AG09309 (cell line): ENCODE measurements around the gene HELZ.
"Not testable (repeated sequence)": the region's sequence is repeated elsewhere in the genome, so short reads cannot be mapped to it uniquely, and the experiment has no call there.

Experiments used
- DNase-seq: peaks from one replicate; pipeline ENCODE4 v3.0.0-alpha.2; 2010; ENCODE audit warnings: low read depth
- H3K4me3 ChIP-seq: 2 replicates; pipeline ENCODE4 v1.5.1; 2011; ENCODE audit warnings: mild to moderate bottlenecking, low read depth, low read length, moderate library complexity; ENCODE audit not compliant: control insufficient read depth
- TF ChIP-seq, protein P1 (sequence below): IDR thresholded peaks from 2 replicates; pipeline ENCODE4 v1.5.1; 2011; ENCODE audit warnings: mild to moderate bottlenecking, low read depth, low read length, inconsistent platforms; ENCODE audit not compliant: insufficient read depth, control insufficient read depth; ENCODE audit errors: missing control alignments

HELZ gene

DNA sequence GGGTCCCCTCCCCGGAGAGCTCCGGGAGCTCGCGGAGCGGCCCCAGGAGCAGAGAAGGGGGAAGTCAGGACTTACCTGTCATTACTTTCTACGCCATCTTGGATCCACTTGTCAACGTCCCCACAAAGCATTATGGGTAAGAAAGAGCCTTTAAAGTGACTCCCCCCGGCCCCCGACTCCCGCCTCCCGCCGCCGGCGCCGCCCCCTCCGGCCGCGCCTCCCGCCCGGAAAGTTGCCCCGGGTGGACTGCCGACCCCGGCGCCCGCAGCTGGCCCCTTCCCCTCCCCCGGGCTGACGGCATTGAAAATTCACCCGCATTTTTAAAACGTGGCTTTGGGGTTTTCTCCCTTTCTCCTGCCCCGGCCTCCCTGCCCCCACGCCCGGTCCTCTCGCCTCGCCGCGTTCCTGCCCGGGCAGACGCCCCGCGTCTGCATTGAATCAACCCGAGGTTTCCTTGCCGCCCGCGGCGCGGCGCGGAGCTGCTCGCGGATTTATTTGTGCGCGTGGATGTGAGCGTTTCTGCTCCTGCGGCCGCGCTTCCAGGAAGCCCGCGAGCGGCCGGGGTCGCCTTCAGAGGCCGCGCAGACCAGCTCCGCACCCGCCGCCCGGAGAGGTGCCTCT, at the start of gene HELZ:
Gene HELZ, minus strand, starts transcription at position 124 of the 621 bp plus-strand sequence. CDS start 26,392 bp downstream, outside the sequence.
- peak within 1 kb of the TSS; percentile 64 for H3K4me3 ChIP-seq
- TF ChIP-seq, protein P1, sequence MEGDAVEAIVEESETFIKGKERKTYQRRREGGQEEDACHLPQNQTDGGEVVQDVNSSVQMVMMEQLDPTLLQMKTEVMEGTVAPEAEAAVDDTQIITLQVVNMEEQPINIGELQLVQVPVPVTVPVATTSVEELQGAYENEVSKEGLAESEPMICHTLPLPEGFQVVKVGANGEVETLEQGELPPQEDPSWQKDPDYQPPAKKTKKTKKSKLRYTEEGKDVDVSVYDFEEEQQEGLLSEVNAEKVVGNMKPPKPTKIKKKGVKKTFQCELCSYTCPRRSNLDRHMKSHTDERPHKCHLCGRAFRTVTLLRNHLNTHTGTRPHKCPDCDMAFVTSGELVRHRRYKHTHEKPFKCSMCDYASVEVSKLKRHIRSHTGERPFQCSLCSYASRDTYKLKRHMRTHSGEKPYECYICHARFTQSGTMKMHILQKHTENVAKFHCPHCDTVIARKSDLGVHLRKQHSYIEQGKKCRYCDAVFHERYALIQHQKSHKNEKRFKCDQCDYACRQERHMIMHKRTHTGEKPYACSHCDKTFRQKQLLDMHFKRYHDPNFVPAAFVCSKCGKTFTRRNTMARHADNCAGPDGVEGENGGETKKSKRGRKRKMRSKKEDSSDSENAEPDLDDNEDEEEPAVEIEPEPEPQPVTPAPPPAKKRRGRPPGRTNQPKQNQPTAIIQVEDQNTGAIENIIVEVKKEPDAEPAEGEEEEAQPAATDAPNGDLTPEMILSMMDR: no peak
- DNase-seq: no peak

- H3K4me3 ChIP-seq: no peak overlapping the region
- TF ChIP-seq, protein P1: peak; percentile 86
- no peak for DNase-seq
These were observed 48.5 kb upstream of the HELZ start for GRCh38 chr17:67293251-67294203.

- DNase-seq: no peak
- TF ChIP-seq, protein P1: no peak
- H3K4me3 ChIP-seq: no peak overlapping the region
These were observed 45.8 kb upstream of the HELZ start for GRCh38 chr17:67290711-67291291.

DNA sequence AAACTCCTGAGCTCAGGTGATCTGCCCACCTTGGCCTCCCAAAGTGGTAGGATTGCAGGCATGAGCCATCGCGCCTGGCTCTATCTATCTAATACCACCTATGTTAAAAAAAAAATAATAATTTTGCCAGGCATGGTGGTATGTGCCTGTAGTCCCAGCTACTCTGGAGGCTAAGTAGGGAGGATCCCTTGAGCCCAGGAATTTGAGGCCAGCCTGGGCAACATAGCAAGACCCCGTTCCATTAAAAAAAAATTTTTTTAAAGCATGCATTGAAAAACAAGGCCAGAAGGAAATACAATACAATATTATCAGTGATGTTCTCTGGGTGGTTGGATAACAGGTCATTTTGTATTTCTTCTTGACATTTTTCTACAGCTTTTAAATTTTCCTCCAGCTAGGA, 45.2 kb upstream of the HELZ start:
- no peak for DNase-seq
- TF ChIP-seq, protein P1: no peak
- H3K4me3 ChIP-seq: no peak overlapping the region

DNA sequence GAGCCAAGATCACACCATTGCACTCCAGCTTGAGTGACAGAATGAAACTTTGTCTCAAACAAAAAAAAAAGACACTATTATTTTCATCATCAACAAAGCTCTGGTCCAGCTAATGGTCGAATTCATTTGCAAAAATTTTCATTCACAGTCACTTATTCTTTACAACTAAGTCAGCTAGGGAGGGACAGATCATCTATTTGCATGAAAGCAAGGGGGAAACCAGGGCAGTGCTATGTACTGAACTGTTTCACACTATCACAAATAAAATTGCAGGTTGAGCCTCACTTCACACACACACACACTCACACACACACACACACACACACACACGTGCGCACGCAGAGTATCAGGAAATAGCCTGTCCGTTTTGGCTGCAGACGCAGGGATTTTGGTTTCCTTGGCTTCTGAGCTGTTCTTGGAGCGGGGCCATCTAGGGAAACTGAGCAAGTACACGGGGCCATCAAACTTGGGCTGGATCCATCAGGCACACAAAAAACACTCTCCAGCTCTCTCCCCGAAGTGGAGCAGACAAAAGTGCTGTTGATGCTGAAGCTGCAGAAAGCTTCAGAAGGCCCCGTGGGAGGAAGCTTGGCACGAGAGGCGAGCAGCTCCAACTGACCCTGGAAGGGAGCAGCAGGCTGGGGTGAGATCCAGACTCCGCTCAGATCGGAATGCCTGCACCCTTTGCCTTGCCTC, 44.3 kb upstream of the HELZ start:
- TF ChIP-seq, protein P1: no peak
- peak; percentile 29 for DNase-seq
- no peak overlapping the region for H3K4me3 ChIP-seq

- H3K4me3 ChIP-seq, DNase-seq: not testable (repeated sequence)
These were observed 41.8 kb upstream of the HELZ start for GRCh38 chr17:67286826-67287225.

- TF ChIP-seq, protein P1: no peak
- H3K4me3 ChIP-seq: no peak overlapping the region
- DNase-seq: no peak
These were observed 40.4 kb upstream of the HELZ start for GRCh38 chr17:67285360-67285759.
